ENCODE data around the gene TAF4B. TPM values are rescaled to one million over a fixed set of nuclear protein-coding genes. Genes with fewer than 3 reads are reported as not detected.

Gene TAF4B
- total RNA-seq, 1 experiment from 2014 or later, result 15.2 TPM

DNA sequence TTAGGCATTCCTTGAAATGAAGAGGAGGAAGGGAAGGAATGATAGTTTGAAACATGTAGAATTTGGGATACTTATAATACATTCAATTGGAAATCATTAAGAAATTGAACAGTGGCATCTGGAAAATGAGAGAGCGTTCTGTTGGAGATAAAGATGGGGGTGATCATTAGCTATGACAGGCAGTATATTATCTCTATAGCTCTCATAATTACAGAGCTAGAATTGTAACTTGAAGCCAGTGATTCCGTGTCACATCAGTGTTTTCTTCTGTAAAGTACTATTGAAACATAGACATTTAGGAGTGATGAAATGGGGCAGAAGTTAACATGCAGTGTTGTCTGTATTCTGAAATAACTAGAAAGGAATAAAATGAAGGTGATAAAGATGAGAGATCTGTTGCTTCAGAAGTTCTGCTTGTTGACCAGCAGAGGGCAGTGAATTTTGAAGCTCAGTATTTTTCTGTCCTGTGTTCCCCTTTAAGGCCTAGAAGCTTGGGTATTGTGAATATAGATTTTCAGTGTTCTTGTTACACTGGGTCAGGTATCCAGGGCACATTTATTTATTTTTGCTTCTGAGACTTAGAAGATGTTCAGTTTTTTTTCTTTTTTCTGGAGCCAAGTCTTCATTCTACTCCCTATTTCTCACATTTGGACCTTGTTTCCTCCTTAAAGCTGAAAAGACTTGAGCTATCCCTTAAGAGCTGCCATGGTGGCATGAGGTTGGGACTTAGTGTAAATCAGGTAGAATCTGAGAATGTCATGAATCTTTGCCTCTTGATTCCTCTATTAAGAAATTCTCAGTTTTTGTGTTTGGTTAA, 157.4 kb downstream of the TAF4B start:
- no peak overlapping the region for H3K27ac Mint-ChIP-seq
- ATAC-seq, result peak; percentile 83

DNA sequence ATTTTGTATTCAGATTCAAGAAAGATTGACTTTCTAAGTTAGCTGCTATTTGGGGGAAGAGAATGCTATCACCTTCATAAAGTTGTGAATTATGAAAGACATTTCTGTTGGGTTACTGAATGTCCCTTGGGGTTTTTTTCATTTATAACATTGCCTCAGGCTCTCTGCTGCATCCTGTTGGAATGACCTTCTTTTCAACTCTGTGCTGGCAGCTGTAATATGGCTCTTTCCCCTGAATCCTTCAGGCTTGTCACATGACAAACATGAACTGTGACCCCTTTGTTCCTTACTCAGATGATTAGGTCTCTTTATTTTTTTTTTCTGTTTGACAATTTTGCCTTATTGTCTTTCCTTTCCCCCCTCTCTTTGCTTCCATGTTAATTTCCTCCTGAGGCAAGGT, 159.8 kb downstream of the TAF4B start:
- no peak for ATAC-seq
- POLR2A ChIA-PET, result no interaction called here

More for the DNA sequence above, 157.4 kb downstream of the TAF4B start:
- Mint-ChIP-seq H3K4me1 (peaks cover 13% of the 10 kb centered on the region), H3K4me3 (no peak overlapping the region), H3K9me3 (no peaks in the 10 kb centered on the region), H3K27me3 (ENCODE audit: low read depth) (no peaks in the 10 kb centered on the region), H3K36me3 (no peaks in the 10 kb centered on the region)
- ChIA-PET CTCF (interaction anchor here (0.5 to 3.4 kb wide), 64 partner anchors 8 to 1251 kb away, joined by 3 to 30 read pairs (median 5); partner anchors contain the start of genes KCTD1 and TAF4B), POLR2A (no interaction called here)
- DNase-seq (ENCODE audit: low spot score), result no peak
- TF ChIP-seq, protein P1, sequence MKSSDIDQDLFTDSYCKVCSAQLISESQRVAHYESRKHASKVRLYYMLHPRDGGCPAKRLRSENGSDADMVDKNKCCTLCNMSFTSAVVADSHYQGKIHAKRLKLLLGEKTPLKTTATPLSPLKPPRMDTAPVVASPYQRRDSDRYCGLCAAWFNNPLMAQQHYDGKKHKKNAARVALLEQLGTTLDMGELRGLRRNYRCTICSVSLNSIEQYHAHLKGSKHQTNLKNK (CRISPR knock-in tag; IDR thresholded peaks at IDR 0.05), result no peak
- TF ChIP-seq, protein P2, sequence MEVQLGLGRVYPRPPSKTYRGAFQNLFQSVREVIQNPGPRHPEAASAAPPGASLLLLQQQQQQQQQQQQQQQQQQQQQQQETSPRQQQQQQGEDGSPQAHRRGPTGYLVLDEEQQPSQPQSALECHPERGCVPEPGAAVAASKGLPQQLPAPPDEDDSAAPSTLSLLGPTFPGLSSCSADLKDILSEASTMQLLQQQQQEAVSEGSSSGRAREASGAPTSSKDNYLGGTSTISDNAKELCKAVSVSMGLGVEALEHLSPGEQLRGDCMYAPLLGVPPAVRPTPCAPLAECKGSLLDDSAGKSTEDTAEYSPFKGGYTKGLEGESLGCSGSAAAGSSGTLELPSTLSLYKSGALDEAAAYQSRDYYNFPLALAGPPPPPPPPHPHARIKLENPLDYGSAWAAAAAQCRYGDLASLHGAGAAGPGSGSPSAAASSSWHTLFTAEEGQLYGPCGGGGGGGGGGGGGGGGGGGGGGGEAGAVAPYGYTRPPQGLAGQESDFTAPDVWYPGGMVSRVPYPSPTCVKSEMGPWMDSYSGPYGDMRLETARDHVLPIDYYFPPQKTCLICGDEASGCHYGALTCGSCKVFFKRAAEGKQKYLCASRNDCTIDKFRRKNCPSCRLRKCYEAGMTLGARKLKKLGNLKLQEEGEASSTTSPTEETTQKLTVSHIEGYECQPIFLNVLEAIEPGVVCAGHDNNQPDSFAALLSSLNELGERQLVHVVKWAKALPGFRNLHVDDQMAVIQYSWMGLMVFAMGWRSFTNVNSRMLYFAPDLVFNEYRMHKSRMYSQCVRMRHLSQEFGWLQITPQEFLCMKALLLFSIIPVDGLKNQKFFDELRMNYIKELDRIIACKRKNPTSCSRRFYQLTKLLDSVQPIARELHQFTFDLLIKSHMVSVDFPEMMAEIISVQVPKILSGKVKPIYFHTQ (CRISPR knock-in tag; IDR thresholded peaks at IDR 0.05), result no peak
- TF ChIP-seq JUN (CRISPR knock-in tag; IDR thresholded peaks at IDR 0.05) (no peak), ZNF396 (CRISPR knock-in tag; IDR thresholded peaks at IDR 0.05; ENCODE audit: borderline replicate concordance) (no peak), NR1H2 (CRISPR knock-in tag; IDR thresholded peaks at IDR 0.05) (no peak), NR3C1 (CRISPR knock-in tag; conservative IDR thresholded peaks at IDR 0.05; ENCODE audit: low read depth) (no peak), TCF7 (CRISPR knock-in tag; IDR thresholded peaks at IDR 0.05; ENCODE audit: low read depth) (no peak), ZNF263 (CRISPR knock-in tag; IDR thresholded peaks at IDR 0.05; ENCODE audit: low read depth) (no peak)

DNA sequence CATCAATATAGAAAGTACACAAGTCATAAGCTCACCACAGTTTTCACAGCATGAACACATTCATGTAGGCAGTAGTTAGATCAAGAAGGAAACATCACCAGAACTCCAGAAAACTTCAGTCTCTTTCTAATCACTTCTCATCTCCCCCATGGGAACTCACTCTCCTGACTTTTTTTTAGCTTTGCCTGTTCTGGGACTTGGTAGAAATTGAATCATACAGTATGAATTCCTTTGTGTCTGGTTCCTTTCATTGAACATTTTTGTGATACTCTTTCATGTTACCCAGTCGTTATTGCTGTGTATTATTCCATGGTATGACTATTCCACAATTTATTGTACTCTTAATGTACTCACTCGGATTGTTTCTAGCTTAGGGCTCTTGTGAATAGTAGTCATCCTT, 160.2 kb downstream of the TAF4B start:
- Mint-ChIP-seq H3K4me1 (peaks cover 13% of the 10 kb centered on the region), H3K4me3 (no peak overlapping the region), H3K36me3 (peaks cover 10% of the 10 kb centered on the region), H3K27me3 (ENCODE audit: low read depth) (no peaks in the 10 kb centered on the region), H3K9me3 (no peaks in the 10 kb centered on the region), H3K27ac (no peak overlapping the region)
- ChIA-PET CTCF (interaction anchor here (0.6 to 1.4 kb wide), 2 partner anchors 19 to 231 kb away, joined by 4 to 5 read pairs; no protein-coding TSS in a partner anchor), POLR2A (no interaction called here)
- ATAC-seq (no peak), DNase-seq (ENCODE audit: low spot score) (no peak)
- TF ChIP-seq, protein P3, sequence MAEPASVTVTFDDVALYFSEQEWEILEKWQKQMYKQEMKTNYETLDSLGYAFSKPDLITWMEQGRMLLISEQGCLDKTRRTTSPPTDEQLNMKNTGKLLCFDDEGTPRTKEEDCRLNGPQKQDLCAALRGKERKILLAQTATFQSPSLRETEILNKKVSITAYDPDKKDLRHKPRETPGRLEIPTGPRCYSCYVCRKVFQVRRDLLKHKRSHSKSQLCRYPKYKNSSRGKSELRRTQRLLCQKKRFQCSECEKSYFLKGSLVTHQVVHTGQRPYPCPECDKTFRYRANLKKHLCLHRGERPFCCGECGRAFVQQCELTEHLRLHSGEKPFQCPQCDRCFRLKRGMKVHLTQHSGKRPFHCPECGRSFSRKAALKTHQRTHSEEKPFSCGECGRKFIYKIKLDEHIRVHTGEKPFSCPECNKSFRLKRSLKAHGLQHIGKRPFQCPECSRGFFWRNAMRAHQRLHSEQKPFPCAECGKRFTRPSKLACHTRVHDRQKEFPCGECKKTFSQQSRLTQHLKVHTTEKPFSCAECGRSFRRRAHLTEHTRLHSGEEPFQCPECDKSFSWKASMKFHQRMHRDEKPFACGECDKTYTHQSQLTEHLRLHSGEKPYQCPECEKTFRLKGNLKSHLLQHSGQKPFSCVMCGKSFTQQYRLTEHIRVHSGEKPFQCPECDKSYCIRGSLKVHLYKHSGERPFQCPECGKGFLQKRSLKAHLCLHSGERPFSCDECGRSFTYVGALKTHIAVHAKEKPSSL (CRISPR knock-in tag; conservative IDR thresholded peaks at IDR 0.05), result no peak
- TF ChIP-seq, protein P4, sequence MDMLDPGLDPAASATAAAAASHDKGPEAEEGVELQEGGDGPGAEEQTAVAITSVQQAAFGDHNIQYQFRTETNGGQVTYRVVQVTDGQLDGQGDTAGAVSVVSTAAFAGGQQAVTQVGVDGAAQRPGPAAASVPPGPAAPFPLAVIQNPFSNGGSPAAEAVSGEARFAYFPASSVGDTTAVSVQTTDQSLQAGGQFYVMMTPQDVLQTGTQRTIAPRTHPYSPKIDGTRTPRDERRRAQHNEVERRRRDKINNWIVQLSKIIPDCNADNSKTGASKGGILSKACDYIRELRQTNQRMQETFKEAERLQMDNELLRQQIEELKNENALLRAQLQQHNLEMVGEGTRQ (CRISPR knock-in tag; IDR thresholded peaks at IDR 0.05), result peak; percentile 4; the same call in 1 of the 2 replicates

More for the DNA sequence above, 159.8 kb downstream of the TAF4B start:
- H3K9me3 Mint-ChIP-seq, result no peaks in the 10 kb centered on the region
- peaks cover 13% of the 10 kb centered on the region for H3K4me1 Mint-ChIP-seq
- no peak overlapping the region for H3K27ac Mint-ChIP-seq
- H3K27me3 Mint-ChIP-seq (ENCODE audit: low read depth), result no peaks in the 10 kb centered on the region
- H3K36me3 Mint-ChIP-seq, result peaks cover 10% of the 10 kb centered on the region
- CTCF ChIA-PET, result interaction anchor here (0.6 to 1.4 kb wide), 2 partner anchors 20 to 231 kb away, joined by 4 to 5 read pairs; no protein-coding TSS in a partner anchor
- H3K4me3 Mint-ChIP-seq, result no peak overlapping the region
- TF ChIP-seq, protein P4 (CRISPR knock-in tag; IDR thresholded peaks at IDR 0.05), result peak; percentile 18; the same call in 1 of the 2 replicates
- TF ChIP-seq, protein P5, sequence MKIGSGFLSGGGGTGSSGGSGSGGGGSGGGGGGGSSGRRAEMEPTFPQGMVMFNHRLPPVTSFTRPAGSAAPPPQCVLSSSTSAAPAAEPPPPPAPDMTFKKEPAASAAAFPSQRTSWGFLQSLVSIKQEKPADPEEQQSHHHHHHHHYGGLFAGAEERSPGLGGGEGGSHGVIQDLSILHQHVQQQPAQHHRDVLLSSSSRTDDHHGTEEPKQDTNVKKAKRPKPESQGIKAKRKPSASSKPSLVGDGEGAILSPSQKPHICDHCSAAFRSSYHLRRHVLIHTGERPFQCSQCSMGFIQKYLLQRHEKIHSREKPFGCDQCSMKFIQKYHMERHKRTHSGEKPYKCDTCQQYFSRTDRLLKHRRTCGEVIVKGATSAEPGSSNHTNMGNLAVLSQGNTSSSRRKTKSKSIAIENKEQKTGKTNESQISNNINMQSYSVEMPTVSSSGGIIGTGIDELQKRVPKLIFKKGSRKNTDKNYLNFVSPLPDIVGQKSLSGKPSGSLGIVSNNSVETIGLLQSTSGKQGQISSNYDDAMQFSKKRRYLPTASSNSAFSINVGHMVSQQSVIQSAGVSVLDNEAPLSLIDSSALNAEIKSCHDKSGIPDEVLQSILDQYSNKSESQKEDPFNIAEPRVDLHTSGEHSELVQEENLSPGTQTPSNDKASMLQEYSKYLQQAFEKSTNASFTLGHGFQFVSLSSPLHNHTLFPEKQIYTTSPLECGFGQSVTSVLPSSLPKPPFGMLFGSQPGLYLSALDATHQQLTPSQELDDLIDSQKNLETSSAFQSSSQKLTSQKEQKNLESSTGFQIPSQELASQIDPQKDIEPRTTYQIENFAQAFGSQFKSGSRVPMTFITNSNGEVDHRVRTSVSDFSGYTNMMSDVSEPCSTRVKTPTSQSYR (CRISPR knock-in tag; IDR thresholded peaks at IDR 0.05), result no peak
- DNase-seq (ENCODE audit: low spot score), result no peak

All from WTC11 (cell line).